ENCODE measurements around the gene GIT2. TPM values are rescaled to one million over a fixed set of nuclear protein-coding genes. Genes with fewer than 3 reads are reported as not detected.
"Not testable (repeated sequence)": the region's sequence is repeated elsewhere in the genome, so short reads cannot be mapped to it uniquely, and the experiment has no call there.

The GIT2 gene
- total RNA-seq, 1 donor from 2014 or later, result 15.5 TPM

GRCh38 chr12:110005319-110005973, 9.3 kb upstream of the GIT2 start:
- ATAC-seq (no peak), DNase-seq (ENCODE audit: low spot score) (no peak)

- DNase-seq (ENCODE audit: low spot score) (no peak), ATAC-seq (peak; percentile 30)
Measured at GRCh38 chr12:110004598-110004997, 8.4 kb upstream of the GIT2 start.

DNA sequence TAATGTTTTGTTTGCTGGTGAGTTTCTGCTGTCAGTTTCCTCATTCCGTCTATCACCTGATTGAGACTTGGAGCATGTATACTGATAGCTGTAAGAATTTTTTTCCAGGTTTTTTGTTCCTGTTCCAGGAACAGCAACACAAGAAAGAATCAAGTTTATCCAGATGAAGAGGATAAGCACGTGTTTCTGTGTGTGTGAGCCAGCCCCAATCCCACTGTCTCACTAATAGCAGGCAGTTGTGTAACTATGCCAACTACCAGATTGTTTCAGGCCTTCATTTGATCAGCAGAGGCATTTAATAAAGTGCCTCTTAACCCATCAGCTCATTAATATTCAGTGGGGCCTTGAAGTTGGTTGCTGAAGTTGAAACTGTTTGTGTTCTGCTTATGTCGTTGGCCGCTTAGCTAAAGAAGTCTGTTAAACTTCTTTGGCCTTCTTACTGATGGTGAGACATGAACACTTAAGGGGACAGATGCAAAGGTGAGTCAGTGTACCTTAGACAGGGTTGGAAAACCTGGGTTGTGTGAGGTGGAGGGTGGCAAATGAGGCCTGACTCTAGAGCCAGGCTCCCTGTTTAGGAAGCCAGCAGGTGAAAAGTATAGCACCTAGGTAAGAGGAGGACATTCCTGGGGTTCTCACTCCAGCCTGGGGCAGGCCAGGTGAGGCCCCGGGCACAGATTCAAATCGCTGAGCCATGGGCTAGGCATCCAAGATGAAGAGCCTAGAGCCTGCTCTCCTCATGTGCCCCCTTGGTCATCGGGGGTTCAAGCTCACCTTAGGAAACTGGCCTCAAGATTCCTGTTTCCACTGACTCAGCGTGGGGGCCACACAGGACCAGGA, 6.7 kb upstream of the GIT2 start:
- no peak for DNase-seq (ENCODE audit: low spot score)
- no peak for ATAC-seq

DNA sequence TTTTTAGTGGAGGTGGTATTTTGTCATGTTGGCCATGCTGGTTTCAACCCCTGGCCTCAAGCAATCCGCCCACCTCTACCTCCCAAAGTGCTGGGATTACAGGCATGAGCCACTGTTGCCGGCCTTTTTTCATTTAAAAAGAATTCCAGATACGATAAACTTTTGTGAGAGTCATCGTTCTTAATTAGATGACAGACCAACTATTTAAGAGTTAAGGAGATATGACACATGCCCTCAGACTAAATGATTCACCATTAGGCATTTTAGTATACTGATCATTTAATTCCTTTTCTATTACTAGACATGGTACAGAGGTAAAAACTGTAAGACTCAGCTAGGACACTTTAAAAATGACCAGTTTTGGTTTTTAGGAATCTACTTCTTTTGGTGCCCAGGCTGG, 5.4 kb upstream of the GIT2 start:
- no peak for ATAC-seq
- DNase-seq (ENCODE audit: low spot score), result no peak

DNA sequence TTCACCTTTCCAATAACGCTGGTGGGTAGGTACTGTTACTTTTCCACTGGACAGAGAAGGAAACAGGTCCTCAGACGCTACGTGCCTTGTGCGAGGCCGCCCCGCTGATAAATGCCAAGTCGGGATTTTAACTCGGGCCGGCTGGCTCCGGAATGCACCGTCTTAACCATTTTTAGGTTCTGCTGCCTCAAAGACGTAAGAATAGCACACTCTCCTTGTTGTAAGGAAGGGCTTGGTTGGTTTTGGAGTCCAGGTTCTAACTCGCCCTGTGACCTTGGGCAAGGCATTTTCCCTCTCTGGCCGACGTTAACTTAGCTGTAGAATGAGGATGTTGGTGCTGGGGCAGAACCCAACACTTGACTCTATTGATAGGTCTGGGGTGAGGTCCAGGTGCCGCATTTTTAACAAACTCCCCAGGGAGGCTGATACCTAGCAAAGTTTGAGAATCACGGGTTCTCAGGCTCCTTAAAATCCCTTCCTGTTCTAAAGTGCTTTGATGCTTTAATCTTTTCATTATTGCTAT, 3.9 kb upstream of the GIT2 start:
- DNase-seq (ENCODE audit: low spot score), result no peak
- no peak for ATAC-seq

GRCh38 chr12:109999649-109999971, 3.4 kb upstream of the GIT2 start:
- peak; percentile 53 for DNase-seq (ENCODE audit: low spot score)
- no peak for ATAC-seq

GRCh38 chr12:109998904-109999648, 2.9 kb upstream of the GIT2 start, which contains the start of gene ANKRD13A:
Gene ANKRD13A (plus strand): TSS chr12:109999430. CDS start chr12:109999689, 259 bp downstream.
- DNase-seq (ENCODE audit: low spot score), result peak; percentile 92
- ATAC-seq, result peak; percentile 88

DNA sequence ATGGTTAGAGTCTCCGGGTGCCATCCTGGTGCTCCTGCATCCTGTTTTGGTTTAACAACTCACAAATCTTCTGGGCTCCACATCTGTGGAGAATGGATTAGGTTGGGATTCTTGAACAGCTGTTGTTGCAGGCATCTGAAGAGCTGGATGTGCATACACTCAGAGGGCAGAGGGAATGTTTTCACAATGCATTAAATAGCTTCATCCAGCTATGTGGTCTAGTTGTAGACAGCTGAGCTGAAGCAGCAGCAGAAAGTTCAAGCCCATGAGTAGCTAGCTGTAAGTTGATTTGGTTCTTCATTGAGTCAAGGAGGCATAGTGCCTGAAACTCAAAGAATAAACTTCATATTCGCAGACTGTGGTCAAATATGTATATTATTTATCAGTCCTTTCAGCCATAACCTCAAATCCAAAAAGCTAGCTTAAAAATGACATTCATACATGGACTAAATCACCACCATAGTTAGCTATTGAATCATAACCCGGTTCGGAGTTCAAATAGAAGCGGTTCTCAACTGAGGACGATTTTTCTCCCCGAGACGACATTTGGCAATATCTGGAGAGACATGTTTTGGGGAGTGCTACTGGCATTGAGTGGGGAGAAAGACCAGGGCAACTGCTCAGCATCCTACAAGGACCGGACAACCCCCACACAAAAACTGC, 2.2 kb upstream of the GIT2 start:
- ATAC-seq (no peak), DNase-seq (ENCODE audit: low spot score) (no peak)

DNA sequence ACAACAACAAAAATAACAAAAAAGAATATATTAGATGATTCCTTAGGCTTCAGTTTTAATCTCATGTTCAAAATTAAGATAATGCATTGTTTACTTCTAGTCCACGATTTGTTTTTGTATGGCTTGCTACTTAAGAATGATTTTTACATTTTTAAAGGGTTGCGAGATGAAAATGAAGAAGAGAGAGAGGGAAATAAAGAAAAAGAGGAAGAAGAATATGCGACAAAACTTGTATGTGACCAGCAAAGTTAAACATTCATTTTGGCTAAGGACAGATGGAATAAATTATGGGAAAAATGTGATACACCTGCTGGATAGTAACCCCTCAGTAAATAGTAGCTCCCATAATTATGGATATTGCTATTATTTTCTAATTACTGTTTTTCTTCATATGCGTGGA, 1.2 kb upstream of the GIT2 start:
- ATAC-seq, result no peak
- DNase-seq (ENCODE audit: low spot score), result no peak

- no peak for ATAC-seq
Measured at GRCh38 chr12:109996483-109996853, 300 bp upstream of the GIT2 start.

DNA sequence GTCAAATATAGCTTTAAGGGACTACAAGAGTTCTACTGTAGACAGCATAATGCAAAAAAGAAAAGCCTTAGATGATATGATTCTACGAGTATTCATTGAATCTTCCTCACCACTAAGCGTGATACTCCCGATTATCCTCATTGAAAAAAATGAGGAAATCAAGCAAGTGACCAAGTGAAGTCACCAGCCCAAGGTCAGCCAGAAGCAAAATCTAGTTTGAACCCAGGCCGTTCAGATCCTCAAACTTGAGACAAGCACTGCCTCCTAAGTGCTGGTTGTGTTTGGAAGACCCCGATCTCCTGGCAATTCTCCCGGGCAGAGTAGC, 845 bp downstream of the GIT2 start:
- DNase-seq (ENCODE audit: low spot score) (no peak), ATAC-seq (no peak)

More at GRCh38 chr12:109996483-109996853, 300 bp upstream of the GIT2 start:
- no peak for DNase-seq (ENCODE audit: low spot score)

DNA sequence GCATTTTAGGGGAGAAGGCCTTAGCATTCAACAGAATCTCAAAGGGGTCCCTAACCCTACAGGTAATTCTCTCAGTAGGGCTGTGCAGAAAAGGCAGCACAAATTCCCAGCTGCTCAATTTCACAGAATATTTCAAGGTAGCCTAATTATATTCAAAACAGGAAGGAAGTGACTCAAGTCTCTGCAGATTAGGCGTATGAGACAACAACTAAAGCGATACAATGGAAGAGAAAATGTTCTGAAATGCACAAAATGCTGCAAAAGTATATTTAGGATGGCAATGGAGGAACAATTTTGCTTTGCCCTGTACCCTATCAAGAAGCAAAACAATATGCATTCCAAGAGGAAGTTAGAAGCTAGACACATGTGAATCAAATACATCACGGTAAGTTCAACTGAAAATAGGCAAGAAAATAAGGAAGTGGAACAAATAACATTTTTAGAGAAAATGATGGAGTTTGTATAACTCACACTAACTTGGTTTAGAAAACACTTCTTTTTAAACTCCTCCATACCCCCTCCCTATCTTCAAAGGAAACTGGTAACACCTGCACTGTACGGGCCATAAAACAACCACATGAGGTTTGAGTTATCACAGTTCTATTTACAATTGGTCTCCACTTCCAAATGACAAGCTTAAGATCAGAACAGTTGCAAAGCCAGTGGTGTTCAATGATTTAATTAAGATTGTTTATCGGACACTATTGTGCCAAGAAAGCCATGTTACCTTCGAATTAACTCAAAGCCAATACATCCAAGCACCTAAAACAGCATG, 1.6 kb downstream of the GIT2 start:
- DNase-seq (ENCODE audit: low spot score) (no peak), ATAC-seq (no peak)

DNA sequence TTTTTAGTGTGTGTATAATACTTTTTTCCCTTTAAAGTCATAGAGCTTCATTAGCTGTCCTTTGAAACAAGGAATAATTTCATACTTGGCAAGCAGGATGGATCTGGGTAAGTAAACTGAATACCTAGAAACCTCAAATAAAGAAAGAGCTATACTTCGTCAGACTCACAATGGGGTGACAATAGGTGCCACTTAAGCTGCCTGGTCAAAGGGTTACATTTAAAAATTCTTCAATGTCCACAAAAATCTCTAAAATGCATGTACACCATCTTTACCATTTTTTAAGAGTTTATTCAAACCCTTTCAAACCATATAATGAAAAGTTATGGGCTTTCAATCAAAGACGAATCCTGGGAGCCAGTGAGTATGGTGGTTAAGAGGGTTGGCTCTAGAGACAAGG, 3.1 kb downstream of the GIT2 start:
- DNase-seq (ENCODE audit: low spot score) (no peak), ATAC-seq (no peak)

DNA sequence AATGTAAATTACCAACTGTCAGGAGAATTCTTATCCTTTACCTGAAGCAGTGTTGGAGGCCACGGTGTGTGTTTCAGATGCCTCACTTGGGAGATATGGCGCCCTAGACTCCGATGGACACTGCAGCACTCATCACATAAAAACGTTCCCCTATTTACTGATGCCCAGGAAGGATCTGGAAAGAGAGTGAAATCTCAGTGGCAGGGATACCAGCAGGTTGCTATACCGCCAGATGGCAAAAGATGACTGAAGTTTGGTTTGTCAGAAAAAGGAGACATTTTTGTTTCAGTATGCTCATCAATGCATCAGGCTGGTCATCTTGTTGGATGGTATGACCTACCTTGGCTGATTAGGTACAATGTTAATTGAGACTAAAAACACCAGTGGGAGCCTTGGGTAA, 4.6 kb downstream of the GIT2 start:
- no peak for DNase-seq (ENCODE audit: low spot score)
- ATAC-seq, result no peak

DNA sequence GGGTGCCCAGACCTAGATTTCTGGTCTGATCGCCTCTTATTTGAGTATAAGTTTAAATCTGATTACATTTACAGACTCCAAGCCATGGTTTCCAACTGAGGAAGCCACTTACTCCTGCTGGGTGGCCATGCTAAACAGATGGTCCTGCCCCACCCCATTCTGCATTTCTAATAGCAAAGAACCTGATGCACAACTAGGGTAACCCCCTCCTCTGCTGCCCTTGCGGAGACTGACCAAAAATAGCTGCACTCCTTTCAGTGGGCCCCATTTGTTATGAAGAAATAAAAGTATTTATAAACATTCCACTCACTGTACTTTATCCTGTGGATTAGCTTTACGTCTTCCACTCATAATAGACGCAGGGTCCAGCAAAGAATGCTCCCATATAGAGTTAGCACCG, 6.8 kb downstream of the GIT2 start:
- ATAC-seq (no peak), DNase-seq (ENCODE audit: low spot score) (no peak)

- ATAC-seq (no peak), DNase-seq (ENCODE audit: low spot score) (no peak)
Measured at GRCh38 chr12:109988903-109989302, 7.3 kb downstream of the GIT2 start.

DNA sequence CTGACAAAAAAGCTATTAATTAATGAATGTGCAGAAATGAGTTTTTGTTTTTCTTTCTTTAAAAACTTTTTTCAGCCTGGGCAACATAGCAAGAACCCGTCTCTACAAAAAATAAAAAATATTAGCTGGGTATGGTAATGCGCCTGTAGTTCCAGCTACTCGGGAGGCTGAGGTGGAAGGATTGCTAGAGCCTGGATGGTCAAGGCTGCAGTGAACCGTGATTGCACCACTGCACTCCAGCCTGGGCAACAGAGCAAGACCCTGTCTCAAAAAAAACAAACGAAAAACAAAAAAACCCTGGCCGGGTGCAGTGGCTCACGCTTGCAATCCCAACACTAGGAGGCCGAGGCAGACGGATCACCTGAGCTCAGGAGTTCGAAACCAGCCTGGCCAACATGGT, 7.9 kb downstream of the GIT2 start:
- ATAC-seq, result no peak
- DNase-seq (ENCODE audit: low spot score), result no peak

GRCh38 chr12:109987615-109988014, 8.6 kb downstream of the GIT2 start:
- no peak for ATAC-seq
- no peak for DNase-seq (ENCODE audit: low spot score)

- not testable (repeated sequence) for ATAC-seq; DNase-seq (ENCODE audit: low spot score)
Measured at GRCh38 chr12:109986236-109986635, 9.9 kb downstream of the GIT2 start.

- DNase-seq (ENCODE audit: low spot score) (no peak), ATAC-seq (no peak)
Measured at GRCh38 chr12:109983432-109984142, 12.6 kb downstream of the GIT2 start.

All from left lobe of liver (tissue), 2 donors.